NB4 (cell line): ENCODE results near the gene FBXO34.

ENCODE experiments used
- CTCF ChIP-seq: IDR thresholded peaks from one replicate; pipeline ENCODE4 v1.5.1; 2012; ENCODE audit warnings: low read depth, low read length
- POLR2A ChIP-seq: IDR thresholded peaks from 2 replicates; pipeline ENCODE4 v1.6.1; 2011; ENCODE audit warnings: mild to moderate bottlenecking; ENCODE audit not compliant: insufficient read length; ENCODE audit errors: extremely low read depth

DNA sequence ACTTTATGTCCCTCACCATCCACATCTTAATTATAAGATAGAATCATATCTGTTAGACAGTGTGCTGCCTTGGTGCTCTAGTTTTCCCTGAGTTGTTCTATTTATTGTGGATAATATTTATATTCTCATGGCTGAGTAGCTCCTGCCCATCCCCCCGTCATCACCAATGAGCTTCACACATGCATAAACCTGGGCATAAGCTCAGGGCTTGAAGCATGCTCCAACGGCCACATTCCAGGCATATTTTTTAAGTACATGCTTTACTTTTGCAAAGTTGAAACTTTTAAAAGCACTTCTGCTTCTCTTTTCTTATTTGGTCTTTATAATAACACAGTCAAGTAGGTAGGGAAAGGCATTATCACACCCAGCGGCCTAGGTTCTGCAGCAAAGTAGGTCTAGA lies 3.4 kb upstream of the FBXO34 start:
- TF ChIP-seq CTCF (no peak), POLR2A (no peak)
